Measurements from ENCODE around the gene KCNB1.

Gene KCNB1

GRCh38 chr20:49466114-49466912 lies 16.2 kb downstream of the KCNB1 start:
- DNase-seq: no peak

- DNase-seq: no peak
Measured at GRCh38 chr20:49464556-49464955, 17.9 kb downstream of the KCNB1 start.

- DNase-seq: no peak
Measured at GRCh38 chr20:49462626-49463025, 19.8 kb downstream of the KCNB1 start.

- no peak for DNase-seq
Measured at GRCh38 chr20:49461894-49462620, 20.4 kb downstream of the KCNB1 start.

GRCh38 chr20:49460916-49461315 lies 21.6 kb downstream of the KCNB1 start:
- peak; percentile 18 for DNase-seq

- DNase-seq: no peak
Measured at GRCh38 chr20:49460131-49460530, 22.3 kb downstream of the KCNB1 start.

GRCh38 chr20:49459684-49460083 lies 22.8 kb downstream of the KCNB1 start:
- no peak for DNase-seq

GRCh38 chr20:49457444-49457843 lies 25.0 kb downstream of the KCNB1 start:
- DNase-seq: no peak

GRCh38 chr20:49456646-49457045 lies 25.8 kb downstream of the KCNB1 start:
- no peak for DNase-seq

- DNase-seq: no peak
Measured at GRCh38 chr20:49455691-49456090, 26.8 kb downstream of the KCNB1 start.

- no peak for DNase-seq
Measured at GRCh38 chr20:49452011-49452482, 30.4 kb downstream of the KCNB1 start.

- no peak for DNase-seq
Measured at GRCh38 chr20:49450281-49450721, 32.2 kb downstream of the KCNB1 start.

GRCh38 chr20:49448917-49449316 lies 33.6 kb downstream of the KCNB1 start:
- DNase-seq: no peak

- no peak for DNase-seq
Measured at GRCh38 chr20:49447946-49448809, 34.3 kb downstream of the KCNB1 start.

- DNase-seq: no peak
Measured at GRCh38 chr20:49447364-49447763, 35.1 kb downstream of the KCNB1 start.

GRCh38 chr20:49446808-49447207 lies 35.7 kb downstream of the KCNB1 start:
- no peak for DNase-seq

- no peak for DNase-seq
Measured at GRCh38 chr20:49446080-49446479, 36.4 kb downstream of the KCNB1 start.

- DNase-seq: no peak
Measured at GRCh38 chr20:49445176-49445575, 37.3 kb downstream of the KCNB1 start.

- no peak for DNase-seq
Measured at GRCh38 chr20:49444553-49444990, 37.9 kb downstream of the KCNB1 start.

GRCh38 chr20:49437057-49437456 lies 45.4 kb downstream of the KCNB1 start:
- no peak for DNase-seq

GRCh38 chr20:49435639-49436038 lies 46.8 kb downstream of the KCNB1 start:
- DNase-seq: peak; percentile 28

GRCh38 chr20:49433333-49433732 lies 49.1 kb downstream of the KCNB1 start:
- DNase-seq: no peak

- no peak for DNase-seq
Measured at GRCh38 chr20:49432550-49432949, 49.9 kb downstream of the KCNB1 start.
